HCT116 (cell line): ENCODE measurements around the gene GCSAM. TPM values are rescaled to one million over a fixed set of nuclear protein-coding genes. Genes with fewer than 3 reads are reported as not detected.

Experiments
- ATAC-seq: fragments of 200-7000 bp; cut with Tn5 transposase; 2 replicates; pipeline ENCODE4 v1.9.1; 2020; ENCODE audit warnings: mild to moderate bottlenecking, moderate library complexity
- BruUV-seq: library from RNA; stranded (reverse); fragments of 400-500 nt; replicated peaks from 2 replicates; lab custom pipeline; 2021; lab: Mats Ljungman, UMichigan
- CTCF ChIA-PET: fragments of 300-600 bp; sonication (Branson Sonifier 250); formaldehyde crosslinking; loops from one replicate; lab custom pipeline; 2021; ENCODE audit warnings: antibody characterized with exemption; lab: Charles Lee
- POLR2A ChIA-PET: fragments of 300-600, 350-600 bp; sonication (Branson Sonifier 250); formaldehyde crosslinking; loops from one replicate; lab custom pipeline; 2021; ENCODE audit warnings: antibody characterized with exemption; lab: Charles Lee
- RAD21 ChIA-PET, 2 experiments: fragments of 300-600 bp; sonication (Branson Sonifier 250); formaldehyde crosslinking; loops; one replicate each; lab custom pipeline; 2023; ENCODE audit warnings: low total read pairs in 2 of 2; ENCODE audit not compliant: uncharacterized antibody in 2 of 2, unreplicated experiment in 2 of 2, low non-redundant PET in 1 of 2; lab: Charles Lee
- DNase-seq: peaks from one replicate; pipeline ENCODE4 v3.0.0-alpha.2; 2010; ENCODE audit warnings: low read depth, low spot score
- H2AFZ ChIP-seq: fragments of 200-600 bp; shearing (Covaris generic), sonication (generic); 2 replicates; pipeline ENCODE4 v1.6.1; 2017; ENCODE audit warnings: low read depth, mixed run types, mixed read lengths, antibody characterized with exemption, low read length; ENCODE audit not compliant: poor library complexity, severe bottlenecking
- H3K27ac ChIP-seq: 2 replicates; pipeline ENCODE4 v1.5.1; 2012; ENCODE audit warnings: low read depth, low read length
- H3K27me3 ChIP-seq: fragments of 200-600 bp; sonication (generic); 2 replicates; pipeline ENCODE4 v1.6.1; 2016; ENCODE audit warnings: mixed run types, low read length, mixed read lengths; ENCODE audit not compliant: insufficient read depth
- H3K36me3 ChIP-seq, 2 experiments: fragments of 200-500 bp in 1 of 2; fragments of 200-600 bp in 1 of 2; sonication (Bioruptor generic) in 1 of 2; sonication (generic) in 1 of 2; 2 replicates each; pipeline versions ENCODE4 v1.5.1 to v1.6.1; 2014 to 2016; ENCODE audit warnings: low read length in 2 of 2, inconsistent platforms in 1 of 2, mixed read lengths in 1 of 2, mixed run types in 1 of 2; ENCODE audit not compliant: insufficient read depth in 2 of 2, control insufficient read depth in 1 of 2
- H3K4me1 ChIP-seq, 2 experiments: fragments of 200-600 bp in 1 of 2; sonication (generic) in 1 of 2; 2 replicates each; pipeline versions ENCODE4 v1.5.1 to v1.6.1; 2012 to 2017; ENCODE audit warnings: low read length in 2 of 2, inconsistent platforms in 1 of 2, mild to moderate bottlenecking in 1 of 2, mixed read lengths in 1 of 2, mixed run types in 1 of 2, moderate library complexity in 1 of 2; ENCODE audit not compliant: insufficient read depth in 2 of 2, control insufficient read depth in 1 of 2
- H3K4me2 ChIP-seq: fragments of 200-600 bp; sonication (generic); 2 replicates; pipeline ENCODE4 v1.6.1; 2017; ENCODE audit warnings: mixed run types, low read length, mixed read lengths
- H3K4me3 ChIP-seq, 2 experiments: fragments of 200-600 bp in 1 of 2; sonication (generic) in 1 of 2; replicated peaks in 1 of 2; 2 replicates each; pipeline ENCODE4 v1.5.1; 2011 to 2016; ENCODE audit warnings: low read length in 2 of 2, control low read depth in 1 of 2, low read depth in 1 of 2, mild to moderate bottlenecking in 1 of 2, mixed read lengths in 1 of 2, mixed run types in 1 of 2
- H3K79me2 ChIP-seq: fragments of 200-600 bp; sonication (generic); 2 replicates; pipeline ENCODE4 v1.6.1; 2017; ENCODE audit warnings: mild to moderate bottlenecking, mixed run types, low read length, moderate library complexity, mixed read lengths; ENCODE audit not compliant: insufficient read depth
- H3K9ac ChIP-seq: fragments of 200-600 bp; sonication (generic); 2 replicates; pipeline ENCODE4 v1.6.1; 2016; ENCODE audit warnings: low read length, mixed read lengths
- H3K9me2 ChIP-seq: fragments of 200-600 bp; sonication (generic), shearing (Covaris generic); 2 replicates; pipeline ENCODE4 v1.6.1; 2017; ENCODE audit warnings: mixed run types, mild to moderate bottlenecking, moderate library complexity; ENCODE audit not compliant: insufficient read depth
- H3K9me3 ChIP-seq, 2 experiments: fragments of 200-500 bp in 1 of 2; fragments of 200-600 bp in 1 of 2; sonication (Bioruptor generic) in 1 of 2; sonication (generic) in 1 of 2; 2 replicates each; pipeline ENCODE4 v1.6.1; 2014 to 2017; ENCODE audit warnings: low read length in 2 of 2, mixed read lengths in 2 of 2, inconsistent platforms in 1 of 2, low read depth in 1 of 2, mild to moderate bottlenecking in 1 of 2, mixed run types in 1 of 2, moderate library complexity in 1 of 2; ENCODE audit not compliant: control insufficient read depth in 1 of 2, insufficient read depth in 1 of 2
- H4K20me1 ChIP-seq: fragments of 200-600 bp; sonication (generic), shearing (Covaris generic); 2 replicates; pipeline ENCODE4 v1.6.1; 2017; ENCODE audit warnings: mixed run types, mild to moderate bottlenecking, moderate library complexity; ENCODE audit not compliant: insufficient read depth
- ATF3 ChIP-seq: IDR thresholded peaks from 2 replicates; pipeline ENCODE4 v1.6.1; 2012
- CBX3 ChIP-seq: IDR thresholded peaks from 2 replicates; pipeline ENCODE4 v1.6.1; 2012; ENCODE audit warnings: low read depth
- EGR1 ChIP-seq: IDR thresholded peaks from 2 replicates; pipeline ENCODE4 v1.6.1; 2012; ENCODE audit warnings: low read depth
- ELF1 ChIP-seq: IDR thresholded peaks from 2 replicates; pipeline ENCODE4 v1.6.1; 2012; ENCODE audit warnings: low read depth, borderline replicate concordance
- EZH2phosphoT487 ChIP-seq: fragments of 200-600 bp; IDR thresholded peaks from 2 replicates; pipeline ENCODE4 v1.6.1; 2018; ENCODE audit warnings: antibody characterized with exemption, borderline replicate concordance
- JUND ChIP-seq: IDR thresholded peaks from 2 replicates; pipeline ENCODE4 v1.6.1; 2012
- MAX ChIP-seq: IDR thresholded peaks from 2 replicates; pipeline ENCODE4 v1.6.1; 2012
- RAD21 ChIP-seq: IDR thresholded peaks from 2 replicates; pipeline ENCODE4 v1.6.1; 2012; ENCODE audit warnings: low read depth, mild to moderate bottlenecking
- SIN3A ChIP-seq: IDR thresholded peaks from 2 replicates; pipeline ENCODE4 v1.6.1; 2012; ENCODE audit warnings: low read depth
- SP1 ChIP-seq: IDR thresholded peaks from 2 replicates; pipeline ENCODE4 v1.6.1; 2012; ENCODE audit warnings: low read depth
- TCF7L2 ChIP-seq: IDR thresholded peaks from 2 replicates; pipeline ENCODE4 v1.7.0; 2011; ENCODE audit warnings: borderline replicate concordance, inconsistent platforms; ENCODE audit not compliant: insufficient read depth, insufficient read length; ENCODE audit errors: extremely low read depth
- YY1 ChIP-seq: IDR thresholded peaks from 2 replicates; pipeline ENCODE4 v1.6.1; 2011; ENCODE audit warnings: low read length, low read depth, moderate library complexity, mild to moderate bottlenecking; ENCODE audit not compliant: insufficient replicate concordance; ENCODE audit errors: extremely low read depth
- ZFX ChIP-seq: fragments of 450-650 bp; IDR thresholded peaks from 2 replicates; pipeline ENCODE4 v1.6.1; 2017
- intact Hi-C: fragments of 100-400 bp; cut with micrococcal nuclease; formaldehyde crosslinking; loops from 2 replicates; pipeline ENCODE4 v1.10.0; 2022
- total RNA-seq: library from RNA; stranded (reverse); gene quantifications from one replicate; pipeline ENCODE4 v1.2.1, GENCODE V29; 2021; ENCODE audit not compliant: unreplicated experiment
- TF ChIP-seq, protein P1 (sequence below): IDR thresholded peaks from 2 replicates; pipeline ENCODE4 v1.6.1; 2012; ENCODE audit warnings: low read depth
- TF ChIP-seq, protein P2 (sequence below): IDR thresholded peaks from 2 replicates; pipeline ENCODE4 v1.6.1; 2011; ENCODE audit warnings: mild to moderate bottlenecking, low read length, moderate library complexity; ENCODE audit not compliant: insufficient replicate concordance; ENCODE audit errors: extremely low read depth

GCSAM gene
- total RNA-seq, 1 experiment from 2014 or later, result not detected

DNA sequence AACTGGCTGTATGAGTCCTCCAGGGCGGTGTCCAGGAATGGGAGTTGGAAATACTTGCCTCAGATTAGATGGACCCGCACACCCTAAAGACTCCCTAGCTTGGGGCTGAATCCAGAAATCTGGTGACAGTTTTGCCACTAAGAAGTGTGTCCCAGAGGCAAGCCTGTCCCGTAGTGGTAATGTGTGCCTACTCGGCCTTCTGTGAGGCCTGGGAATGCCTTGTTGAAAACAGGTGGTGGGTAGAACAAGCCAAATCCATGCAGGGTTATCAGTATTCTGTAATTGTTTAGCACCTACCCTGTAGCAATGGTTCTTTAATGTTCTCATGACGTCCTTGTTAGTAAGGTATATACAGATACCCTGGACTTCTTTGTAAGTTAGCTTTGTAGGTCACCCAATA lies 45.3 kb downstream of the GCSAM start:
- Histone ChIP-seq H4K20me1 (no peaks in the 10 kb centered on the region), H3K9ac (peak overlapping the region; percentile 74), H3K27me3 (no peaks in the 10 kb centered on the region), H3K4me1 (peaks cover 29 to 39% of the 10 kb centered on the region in 2 experiments), H3K9me2 (no peaks in the 10 kb centered on the region), H2AFZ (no peak overlapping the region), H3K9me3 (no peaks in the 10 kb centered on the region), H3K79me2 (peaks cover 55% of the 10 kb centered on the region), H3K4me3 (peak overlapping the region; percentile 55 to 73), H3K36me3 (peaks cover 0 to 5% of the 10 kb centered on the region in 2 experiments; a peak in 1 of 4 replicates), H3K4me2 (peak overlapping the region; percentile 88), H3K27ac (no peak overlapping the region)
- ChIA-PET POLR2A (no interaction called here), RAD21 (no interaction called here), CTCF (interaction anchor here (1.0 to 1.2 kb wide), 2 partner anchors 10 to 44 kb away, joined by 3 read pairs; no protein-coding TSS in a partner anchor)
- no TSS peak for BruUV-seq
- no peak for DNase-seq
- TF ChIP-seq CBX3 (no peak), EZH2phosphoT487 (no peak), SIN3A (no peak), EGR1 (no peak), ZFX (no peak), ELF1 (no peak), RAD21 (no peak), MAX (no peak), YY1 (no peak), TCF7L2 (no peak), SP1 (no peak), ATF3 (no peak), JUND (no peak)
- TF ChIP-seq, protein P1, sequence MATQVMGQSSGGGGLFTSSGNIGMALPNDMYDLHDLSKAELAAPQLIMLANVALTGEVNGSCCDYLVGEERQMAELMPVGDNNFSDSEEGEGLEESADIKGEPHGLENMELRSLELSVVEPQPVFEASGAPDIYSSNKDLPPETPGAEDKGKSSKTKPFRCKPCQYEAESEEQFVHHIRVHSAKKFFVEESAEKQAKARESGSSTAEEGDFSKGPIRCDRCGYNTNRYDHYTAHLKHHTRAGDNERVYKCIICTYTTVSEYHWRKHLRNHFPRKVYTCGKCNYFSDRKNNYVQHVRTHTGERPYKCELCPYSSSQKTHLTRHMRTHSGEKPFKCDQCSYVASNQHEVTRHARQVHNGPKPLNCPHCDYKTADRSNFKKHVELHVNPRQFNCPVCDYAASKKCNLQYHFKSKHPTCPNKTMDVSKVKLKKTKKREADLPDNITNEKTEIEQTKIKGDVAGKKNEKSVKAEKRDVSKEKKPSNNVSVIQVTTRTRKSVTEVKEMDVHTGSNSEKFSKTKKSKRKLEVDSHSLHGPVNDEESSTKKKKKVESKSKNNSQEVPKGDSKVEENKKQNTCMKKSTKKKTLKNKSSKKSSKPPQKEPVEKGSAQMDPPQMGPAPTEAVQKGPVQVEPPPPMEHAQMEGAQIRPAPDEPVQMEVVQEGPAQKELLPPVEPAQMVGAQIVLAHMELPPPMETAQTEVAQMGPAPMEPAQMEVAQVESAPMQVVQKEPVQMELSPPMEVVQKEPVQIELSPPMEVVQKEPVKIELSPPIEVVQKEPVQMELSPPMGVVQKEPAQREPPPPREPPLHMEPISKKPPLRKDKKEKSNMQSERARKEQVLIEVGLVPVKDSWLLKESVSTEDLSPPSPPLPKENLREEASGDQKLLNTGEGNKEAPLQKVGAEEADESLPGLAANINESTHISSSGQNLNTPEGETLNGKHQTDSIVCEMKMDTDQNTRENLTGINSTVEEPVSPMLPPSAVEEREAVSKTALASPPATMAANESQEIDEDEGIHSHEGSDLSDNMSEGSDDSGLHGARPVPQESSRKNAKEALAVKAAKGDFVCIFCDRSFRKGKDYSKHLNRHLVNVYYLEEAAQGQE, result no peak
- TF ChIP-seq, protein P2, sequence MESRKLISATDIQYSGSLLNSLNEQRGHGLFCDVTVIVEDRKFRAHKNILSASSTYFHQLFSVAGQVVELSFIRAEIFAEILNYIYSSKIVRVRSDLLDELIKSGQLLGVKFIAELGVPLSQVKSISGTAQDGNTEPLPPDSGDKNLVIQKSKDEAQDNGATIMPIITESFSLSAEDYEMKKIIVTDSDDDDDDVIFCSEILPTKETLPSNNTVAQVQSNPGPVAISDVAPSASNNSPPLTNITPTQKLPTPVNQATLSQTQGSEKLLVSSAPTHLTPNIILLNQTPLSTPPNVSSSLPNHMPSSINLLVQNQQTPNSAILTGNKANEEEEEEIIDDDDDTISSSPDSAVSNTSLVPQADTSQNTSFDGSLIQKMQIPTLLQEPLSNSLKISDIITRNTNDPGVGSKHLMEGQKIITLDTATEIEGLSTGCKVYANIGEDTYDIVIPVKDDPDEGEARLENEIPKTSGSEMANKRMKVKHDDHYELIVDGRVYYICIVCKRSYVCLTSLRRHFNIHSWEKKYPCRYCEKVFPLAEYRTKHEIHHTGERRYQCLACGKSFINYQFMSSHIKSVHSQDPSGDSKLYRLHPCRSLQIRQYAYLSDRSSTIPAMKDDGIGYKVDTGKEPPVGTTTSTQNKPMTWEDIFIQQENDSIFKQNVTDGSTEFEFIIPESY, result no peak
- intact Hi-C loops, result no loop called here
- no peak for ATAC-seq
